CD4-positive, alpha-beta memory T cell (primary cell): ENCODE measurements around the gene KCND2. TPM values are rescaled to one million over a fixed set of nuclear protein-coding genes. Genes with fewer than 3 reads are reported as not detected.

Experiments
- CTCF ChIA-PET: fragments of 350-600 bp; sonication (Branson Sonifier 250); formaldehyde crosslinking; loops from one replicate; lab custom pipeline; 2021; ENCODE audit warnings: inconsistent platforms; ENCODE audit not compliant: partially characterized antibody; lab: Charles Lee
- POLR2A ChIA-PET: fragments of 350-600 bp; sonication (Branson Sonifier 250); formaldehyde crosslinking; loops from one replicate; lab custom pipeline; 2021; ENCODE audit not compliant: partially characterized antibody; lab: Charles Lee
- DNase-seq, 5 donors: peaks; one replicate each; pipeline versions ENCODE4 v3.0.0 to v3.0.0-alpha.2; 2020 to 2022; ENCODE audit warnings: mixed read lengths in 1 of 5
- H3K27ac ChIP-seq: one replicate; pipeline ENCODE4 v1.7.0; 2013; ENCODE audit warnings: low read depth, low read length
- H3K27me3 ChIP-seq: 2 replicates; pipeline ENCODE4 v1.7.0; 2013; ENCODE audit warnings: mild to moderate bottlenecking, low read length, moderate library complexity; ENCODE audit not compliant: insufficient read depth
- H3K36me3 ChIP-seq: 2 replicates; pipeline ENCODE4 v1.7.0; 2013; ENCODE audit warnings: mild to moderate bottlenecking, low read length, moderate library complexity; ENCODE audit not compliant: insufficient read depth
- H3K4me1 ChIP-seq: 2 replicates; pipeline ENCODE4 v1.7.0; 2013; ENCODE audit warnings: mild to moderate bottlenecking, low read length, moderate library complexity; ENCODE audit not compliant: insufficient read depth
- H3K4me3 ChIP-seq, 2 donors: one replicate each; pipeline ENCODE4 v1.7.0; 2013; ENCODE audit warnings: low read length in 2 of 2, mild to moderate bottlenecking in 1 of 2
- H3K9me3 ChIP-seq, 2 donors: one replicate each; pipeline ENCODE4 v1.7.0; 2013; ENCODE audit warnings: low read length in 2 of 2, control low read depth in 1 of 2; ENCODE audit not compliant: control insufficient read depth in 1 of 2
- H3K27ac Mint-ChIP-seq, 7 donors: one replicate each; pipeline ENCODE4 v1.8.0; 2020 to 2021; ENCODE audit warnings: mixed read lengths in 7 of 7, mild to moderate bottlenecking in 6 of 7, inconsistent platforms in 3 of 7, moderate library complexity in 3 of 7
- H3K27me3 Mint-ChIP-seq, 2 donors: one replicate each; pipeline ENCODE4 v1.8.0; 2020 to 2021; ENCODE audit warnings: mixed read lengths in 2 of 2
- H3K36me3 Mint-ChIP-seq, 2 donors: one replicate each; pipeline ENCODE4 v1.8.0; 2020 to 2021; ENCODE audit warnings: mixed read lengths in 2 of 2, inconsistent platforms in 1 of 2, mild to moderate bottlenecking in 1 of 2
- H3K4me1 Mint-ChIP-seq, 4 donors: one replicate each; pipeline ENCODE4 v1.8.0; 2020 to 2021; ENCODE audit warnings: mixed read lengths in 4 of 4, mild to moderate bottlenecking in 1 of 4
- H3K4me3 Mint-ChIP-seq, 8 donors: one replicate each; pipeline ENCODE4 v1.8.0; 2020 to 2021; ENCODE audit warnings: mixed read lengths in 8 of 8, mild to moderate bottlenecking in 7 of 8, moderate library complexity in 6 of 8, inconsistent platforms in 3 of 8
- H3K9me3 Mint-ChIP-seq, 8 donors: one replicate each; pipeline ENCODE4 v1.8.0; 2020 to 2021; ENCODE audit warnings: mixed read lengths in 8 of 8, mild to moderate bottlenecking in 5 of 8, inconsistent platforms in 3 of 8, moderate library complexity in 1 of 8
- intact Hi-C: fragments of 100-400 bp; cut with micrococcal nuclease; formaldehyde crosslinking; loops from one replicate; pipeline ENCODE4 v1.15.1; 2023
- polyA plus RNA-seq, 2 donors: library from polyadenylated mRNA; unstranded; fragments of 300-500 nt; fragmentation: Illumina TruSeq; gene quantifications; one replicate each; pipeline ENCODE4 v1.2.3, GENCODE V29; 2021
- total RNA-seq, 2 experiments: library from RNA; stranded (reverse); gene quantifications; one replicate each; pipeline ENCODE4 v1.2.3, GENCODE V29; 2021

Gene KCND2
- total and polyA plus RNA-seq, 4 experiments from 2014 or later, result not detected

DNA sequence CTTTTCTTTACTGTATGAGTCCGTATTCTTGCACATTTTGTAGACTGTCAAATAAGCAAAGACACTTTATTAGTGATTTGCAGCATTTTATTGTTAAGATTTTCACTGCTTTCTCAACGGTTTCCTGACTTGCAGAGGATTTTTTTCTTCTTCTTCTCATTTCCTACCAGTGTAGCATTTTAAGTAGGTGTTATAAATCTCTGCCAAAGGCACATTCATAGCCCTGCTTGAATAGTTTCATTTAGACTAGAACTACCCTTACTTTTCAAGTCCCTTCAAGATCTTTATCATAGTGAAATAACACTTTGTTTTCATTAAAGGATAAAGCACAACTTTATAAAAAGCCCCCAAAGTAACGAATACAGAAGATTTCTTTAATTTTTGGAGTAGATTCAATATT lies 313.6 kb downstream of the KCND2 start:
- no peaks in the 10 kb centered on the region for H3K27me3 Mint-ChIP-seq
- H3K4me3 Mint-ChIP-seq, result no peak overlapping the region
- ChIA-PET CTCF (no interaction called here), POLR2A (no interaction called here)
- Histone ChIP-seq H3K27ac (no peak overlapping the region), H3K36me3 (no peaks in the 10 kb centered on the region), H3K9me3 (no peaks in the 10 kb centered on the region), H3K4me3 (no peak overlapping the region), H3K27me3 (no peaks in the 10 kb centered on the region), H3K4me1 (no peaks in the 10 kb centered on the region)
- intact Hi-C loops, result no loop called here
- no peak overlapping the region for H3K27ac Mint-ChIP-seq
- H3K9me3 Mint-ChIP-seq, result peaks cover 0 to 4% (median 2%) of the 10 kb centered on the region in 8 donors
- no peak for DNase-seq
- no peaks in the 10 kb centered on the region for H3K36me3 Mint-ChIP-seq
- no peaks in the 10 kb centered on the region for H3K4me1 Mint-ChIP-seq

DNA sequence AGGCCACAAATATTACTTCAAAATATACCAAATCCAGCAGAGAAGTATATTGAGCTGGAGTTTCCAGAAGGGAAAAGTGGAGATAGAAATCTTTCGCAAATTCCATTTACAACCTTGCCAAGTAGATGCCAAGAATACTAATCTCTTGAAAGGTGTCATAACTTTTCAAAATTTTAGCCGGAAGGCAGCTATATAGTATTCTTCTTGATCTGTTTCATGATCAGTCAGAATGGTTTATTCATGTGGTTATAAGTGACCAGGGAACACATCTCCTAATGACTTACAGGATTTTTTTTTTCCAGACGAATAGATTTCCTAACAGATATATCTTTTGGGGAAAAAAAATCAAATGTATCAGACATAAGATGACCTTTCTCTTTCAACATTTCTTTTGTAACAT lies 314.3 kb downstream of the KCND2 start:
- Histone ChIP-seq H3K9me3 (no peaks in the 10 kb centered on the region), H3K27ac (no peak overlapping the region), H3K36me3 (no peaks in the 10 kb centered on the region), H3K4me1 (no peaks in the 10 kb centered on the region), H3K4me3 (no peak overlapping the region), H3K27me3 (no peaks in the 10 kb centered on the region)
- ChIA-PET POLR2A (no interaction called here), CTCF (no interaction called here)
- no peak for DNase-seq
- H3K4me3 Mint-ChIP-seq, result no peak overlapping the region
- intact Hi-C loops, result no loop called here
- H3K9me3 Mint-ChIP-seq, result peaks cover 0 to 4% (median 2%) of the 10 kb centered on the region in 8 donors
- no peaks in the 10 kb centered on the region for H3K36me3 Mint-ChIP-seq
- H3K27me3 Mint-ChIP-seq, result no peaks in the 10 kb centered on the region
- H3K27ac Mint-ChIP-seq, result no peak overlapping the region
- no peaks in the 10 kb centered on the region for H3K4me1 Mint-ChIP-seq

DNA sequence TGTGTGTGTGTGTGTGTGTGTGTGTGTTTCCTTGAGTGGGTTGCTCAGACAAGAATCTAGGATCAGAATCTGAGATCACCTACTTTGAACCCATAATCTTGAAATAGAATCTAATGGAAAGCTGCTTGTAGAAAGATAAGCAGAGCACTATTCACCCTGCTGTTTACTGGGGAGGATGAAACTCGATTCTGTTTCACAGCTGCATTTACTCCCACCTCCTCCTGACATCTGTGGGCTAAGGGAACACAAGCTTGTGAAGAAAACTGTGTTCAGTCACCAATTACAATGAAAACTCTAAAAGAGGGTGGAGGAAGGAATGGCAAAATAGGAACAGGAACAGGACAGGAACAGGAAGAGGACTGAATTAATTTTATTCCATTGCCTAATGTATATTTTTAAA lies 315.4 kb downstream of the KCND2 start:
- intact Hi-C loops, result no loop called here
- no peaks in the 10 kb centered on the region for H3K4me1 ChIP-seq
- H3K27me3 ChIP-seq, result no peaks in the 10 kb centered on the region
- DNase-seq, result no peak
- no peak overlapping the region for H3K27ac ChIP-seq
- ChIA-PET POLR2A (no interaction called here), CTCF (no interaction called here)
- Mint-ChIP-seq H3K27me3 (no peaks in the 10 kb centered on the region), H3K4me1 (no peaks in the 10 kb centered on the region), H3K27ac (no peak overlapping the region), H3K36me3 (no peaks in the 10 kb centered on the region), H3K4me3 (no peak overlapping the region), H3K9me3 (peaks cover 0 to 4% (median under 1%) of the 10 kb centered on the region in 8 donors)
- H3K36me3 ChIP-seq, result no peaks in the 10 kb centered on the region
- H3K4me3 ChIP-seq, result no peak overlapping the region
- no peaks in the 10 kb centered on the region for H3K9me3 ChIP-seq

DNA sequence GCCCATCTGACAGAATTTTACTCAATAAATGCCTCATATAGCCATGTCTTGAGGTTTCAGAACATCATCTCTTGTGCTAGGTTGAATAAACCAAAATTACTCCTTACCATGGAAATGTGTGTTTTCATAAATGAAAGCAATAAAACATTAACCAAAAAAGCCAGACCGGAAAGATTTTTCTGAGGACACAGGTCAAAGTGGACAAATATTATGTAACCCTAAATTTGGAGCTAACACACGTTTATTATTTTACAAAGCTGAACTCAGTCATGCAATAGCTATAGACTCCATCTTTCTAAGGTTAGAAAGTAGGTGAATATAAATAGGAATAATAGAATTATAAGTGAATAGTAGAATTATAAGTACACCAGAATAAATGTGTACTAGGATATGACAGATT lies 315.9 kb downstream of the KCND2 start:
- Histone ChIP-seq H3K4me1 (no peaks in the 10 kb centered on the region), H3K9me3 (no peaks in the 10 kb centered on the region), H3K27me3 (no peaks in the 10 kb centered on the region), H3K4me3 (no peak overlapping the region), H3K27ac (no peak overlapping the region), H3K36me3 (no peaks in the 10 kb centered on the region)
- H3K27ac Mint-ChIP-seq, result no peak overlapping the region
- no peaks in the 10 kb centered on the region for H3K27me3 Mint-ChIP-seq
- H3K4me3 Mint-ChIP-seq, result no peak overlapping the region
- intact Hi-C loops, result no loop called here
- no peaks in the 10 kb centered on the region for H3K36me3 Mint-ChIP-seq
- peaks cover 0 to 4% (median under 1%) of the 10 kb centered on the region in 8 donors for H3K9me3 Mint-ChIP-seq
- DNase-seq, result no peak
- ChIA-PET POLR2A (no interaction called here), CTCF (no interaction called here)
- H3K4me1 Mint-ChIP-seq, result no peaks in the 10 kb centered on the region

DNA sequence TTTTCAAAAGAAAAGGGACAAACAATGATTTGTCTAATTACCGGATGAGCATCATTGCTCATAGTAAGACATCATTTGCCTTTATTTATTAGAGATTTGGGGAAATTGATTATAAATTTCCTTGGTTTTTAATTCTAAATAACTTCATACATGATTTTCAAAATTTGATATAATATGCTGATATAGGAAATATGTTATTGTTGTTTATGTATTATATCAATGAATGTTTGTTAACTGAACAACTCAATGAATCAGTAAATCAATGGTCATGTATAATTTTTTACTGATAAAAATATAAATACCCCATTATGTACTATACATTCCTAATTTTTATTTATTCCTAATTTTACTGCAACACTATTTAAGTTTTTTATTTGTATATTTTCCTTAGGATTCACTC lies 327.6 kb downstream of the KCND2 start:
- no peak for DNase-seq
- Mint-ChIP-seq H3K27ac (no peak overlapping the region), H3K27me3 (no peaks in the 10 kb centered on the region), H3K4me1 (no peaks in the 10 kb centered on the region), H3K4me3 (no peak overlapping the region), H3K9me3 (peaks cover 0 to 8% (median 1%) of the 10 kb centered on the region in 8 donors), H3K36me3 (no peaks in the 10 kb centered on the region)
- Histone ChIP-seq H3K4me3 (no peak overlapping the region), H3K9me3 (no peaks in the 10 kb centered on the region), H3K27me3 (no peaks in the 10 kb centered on the region), H3K4me1 (no peaks in the 10 kb centered on the region), H3K27ac (no peak overlapping the region), H3K36me3 (no peaks in the 10 kb centered on the region)
- ChIA-PET CTCF (no interaction called here), POLR2A (no interaction called here)
- intact Hi-C loops, result no loop called here

DNA sequence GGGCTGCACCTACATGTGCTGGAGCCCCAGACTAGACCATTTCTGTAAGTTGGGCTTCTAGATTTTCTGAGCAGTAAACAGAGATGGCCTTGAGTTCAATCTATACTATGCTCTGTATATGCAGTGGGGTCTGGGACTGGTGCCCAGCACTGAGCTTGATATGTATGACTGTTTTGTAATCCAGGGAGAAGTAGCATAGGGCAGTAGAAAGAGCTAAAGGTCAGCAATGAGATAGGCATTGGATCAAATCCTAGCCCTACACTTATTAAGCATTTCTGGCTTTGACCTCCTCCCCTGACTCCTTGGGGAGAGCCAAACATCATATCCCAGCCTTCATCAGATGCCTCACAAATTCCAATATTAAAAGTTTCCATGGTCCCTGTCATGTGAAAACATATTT lies 330.4 kb downstream of the KCND2 start:
- no peaks in the 10 kb centered on the region for H3K4me1 ChIP-seq
- H3K27ac Mint-ChIP-seq, result no peak overlapping the region
- CTCF ChIA-PET, result no interaction called here
- H3K36me3 Mint-ChIP-seq, result no peaks in the 10 kb centered on the region
- H3K4me3 ChIP-seq, result no peak overlapping the region
- no peaks in the 10 kb centered on the region for H3K4me1 Mint-ChIP-seq
- no peak overlapping the region for H3K27ac ChIP-seq
- no peaks in the 10 kb centered on the region for H3K27me3 ChIP-seq
- POLR2A ChIA-PET, result no interaction called here
- H3K9me3 Mint-ChIP-seq, result peaks cover 0 to 8% (median 1%) of the 10 kb centered on the region in 8 donors
- no peaks in the 10 kb centered on the region for H3K27me3 Mint-ChIP-seq
- no peaks in the 10 kb centered on the region for H3K36me3 ChIP-seq
- no peak for DNase-seq
- intact Hi-C loops, result no loop called here
- H3K9me3 ChIP-seq, result no peaks in the 10 kb centered on the region
- no peak overlapping the region for H3K4me3 Mint-ChIP-seq

DNA sequence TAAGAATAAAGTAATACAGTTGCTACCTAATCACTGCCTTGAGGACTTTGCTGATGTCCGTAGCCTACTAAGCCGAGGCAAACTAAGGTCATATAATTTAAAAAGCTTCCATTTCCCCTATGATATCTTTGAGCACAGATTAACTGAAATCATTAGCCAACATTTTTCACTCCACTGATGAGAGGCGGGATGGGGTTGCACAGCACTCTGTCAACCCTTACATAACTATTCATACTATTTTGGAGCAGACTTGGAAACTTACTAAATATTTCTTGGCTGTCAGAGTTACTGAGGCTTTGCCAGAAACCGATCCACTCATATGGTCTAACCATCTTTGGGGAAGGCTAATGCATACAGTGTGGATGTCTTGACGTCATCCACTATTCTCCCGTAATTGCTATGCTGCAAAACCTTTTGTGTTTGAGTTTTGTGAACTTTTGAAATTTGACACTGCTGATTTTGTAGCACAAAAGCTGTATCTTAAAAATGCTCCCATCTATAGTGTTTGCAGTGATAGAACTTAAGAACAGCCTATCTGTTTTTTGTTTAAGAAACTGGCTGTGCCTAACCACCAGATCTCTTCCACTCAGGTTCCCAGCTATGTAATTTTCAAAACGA lies 336.3 kb downstream of the KCND2 start:
- no peaks in the 10 kb centered on the region for H3K36me3 Mint-ChIP-seq
- intact Hi-C loops, result no loop called here
- H3K9me3 ChIP-seq, result no peaks in the 10 kb centered on the region
- no peaks in the 10 kb centered on the region for H3K36me3 ChIP-seq
- H3K4me3 ChIP-seq, result no peak overlapping the region
- POLR2A ChIA-PET, result no interaction called here
- no peaks in the 10 kb centered on the region for H3K27me3 ChIP-seq
- no peaks in the 10 kb centered on the region for H3K4me1 ChIP-seq
- peaks cover 0 to 6% (median 4%) of the 10 kb centered on the region in 8 donors for H3K9me3 Mint-ChIP-seq
- H3K4me1 Mint-ChIP-seq, result no peaks in the 10 kb centered on the region
- CTCF ChIA-PET, result no interaction called here
- no peaks in the 10 kb centered on the region for H3K27me3 Mint-ChIP-seq
- H3K27ac Mint-ChIP-seq, result no peak overlapping the region
- no peak overlapping the region for H3K4me3 Mint-ChIP-seq
- no peak overlapping the region for H3K27ac ChIP-seq
- no peak for DNase-seq

DNA sequence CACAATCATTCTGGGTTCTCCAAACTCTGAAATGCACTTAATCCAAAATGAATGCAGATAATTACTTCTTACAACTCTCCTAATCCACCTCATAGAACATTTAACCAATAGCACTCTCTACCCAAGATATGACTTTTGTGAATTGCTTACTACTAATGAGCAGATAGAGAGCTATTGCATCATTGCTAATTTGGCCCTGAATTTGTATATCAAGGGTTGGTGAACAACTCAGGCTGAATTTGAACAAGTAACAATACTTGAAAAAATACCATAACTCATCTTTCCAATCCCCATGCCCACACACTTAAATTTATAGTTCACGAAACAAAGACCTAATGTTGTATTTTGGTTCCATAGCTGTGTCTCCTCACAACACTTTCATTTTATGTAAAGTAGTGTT lies 339.0 kb downstream of the KCND2 start:
- no peak overlapping the region for H3K4me3 Mint-ChIP-seq
- Histone ChIP-seq H3K36me3 (no peaks in the 10 kb centered on the region), H3K27me3 (no peaks in the 10 kb centered on the region), H3K9me3 (no peaks in the 10 kb centered on the region), H3K4me3 (no peak overlapping the region), H3K27ac (no peak overlapping the region), H3K4me1 (no peaks in the 10 kb centered on the region)
- no peak for DNase-seq
- no peaks in the 10 kb centered on the region for H3K27me3 Mint-ChIP-seq
- H3K36me3 Mint-ChIP-seq, result no peaks in the 10 kb centered on the region
- intact Hi-C loops, result no loop called here
- H3K27ac Mint-ChIP-seq, result no peak overlapping the region
- POLR2A ChIA-PET, result no interaction called here
- H3K4me1 Mint-ChIP-seq, result no peaks in the 10 kb centered on the region
- H3K9me3 Mint-ChIP-seq, result peaks cover 0 to 6% (median 3%) of the 10 kb centered on the region in 8 donors
- CTCF ChIA-PET, result no interaction called here
